ENCODE data around the gene TFEB. TPM values are rescaled to one million over a fixed set of nuclear protein-coding genes. Genes with fewer than 3 reads are reported as not detected.
A peak's percentile ranks its signal among the peaks of the same experiment; 100 is the strongest.

Gene TFEB
- total and polyA plus RNA-seq, 2 donors (not counting 3 experiments of a cell fraction or from before 2014, with no cell fraction given) = 4.9 to 6.6 TPM

DNA sequence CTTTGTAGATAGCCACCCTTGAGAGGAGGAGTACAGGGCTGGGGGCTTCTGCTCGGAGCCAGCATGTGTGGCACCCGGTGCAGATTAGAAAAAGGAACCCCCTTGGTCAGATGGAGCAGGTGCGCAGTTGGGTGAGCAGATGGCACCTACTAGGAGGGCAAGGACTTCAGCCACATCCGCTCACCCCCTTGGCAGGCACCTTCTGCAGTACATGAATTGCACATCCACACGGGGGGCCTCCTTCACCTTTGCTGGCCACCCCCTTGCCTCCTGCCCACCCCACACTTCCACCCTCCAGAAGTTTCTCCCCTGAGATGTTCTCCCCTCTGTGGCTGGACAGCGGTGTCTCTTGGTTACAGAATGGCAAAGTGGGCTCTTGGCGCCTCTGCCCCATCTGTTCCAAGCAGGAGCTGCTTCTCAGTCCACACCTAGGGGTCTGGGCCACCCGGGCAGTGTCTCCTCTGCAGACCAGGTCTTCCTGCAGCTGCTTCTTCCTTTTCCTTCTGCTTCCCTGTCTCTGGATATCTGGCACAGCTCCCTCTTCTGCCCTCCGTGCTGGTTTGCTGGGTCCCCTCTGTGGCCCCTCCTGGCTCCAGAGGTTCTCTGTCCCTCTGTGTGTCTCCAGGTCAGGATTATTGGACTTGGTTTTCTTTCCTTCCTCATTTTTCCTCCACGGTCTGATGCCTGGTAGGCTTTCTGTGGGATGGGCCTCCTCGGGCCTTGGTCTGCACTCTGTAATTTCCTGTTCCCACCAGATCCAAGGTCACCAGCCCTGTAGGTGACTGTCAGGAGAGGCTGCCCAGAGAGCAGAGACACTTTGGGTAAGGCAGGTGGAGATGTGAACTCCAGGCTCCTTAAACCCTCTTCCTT, 93.1 kb downstream of the TFEB start:
- Histone ChIP-seq H3K9me1 (replicated peaks; ENCODE audit: control insufficient read depth, extremely low read depth, insufficient read depth, low read length) (no peaks in the 10 kb centered on the region), H3K9ac (replicated peaks; ENCODE audit: extremely low read depth, insufficient read depth, low read length) (no peak overlapping the region), H3K79me2 (ENCODE audit: control insufficient read depth, insufficient read depth, low read length) (no peaks in the 10 kb centered on the region), H3K4me1 (ENCODE audit: control insufficient read depth, extremely low read depth, insufficient read depth, low read length) (peaks cover 15% of the 10 kb centered on the region), H3K4me2 (ENCODE audit: insufficient read depth, low read length) (peak overlapping the region; percentile 5), H2AFZ (ENCODE audit: low read depth, low read length) (no peak overlapping the region), H4K20me1 (replicated peaks; ENCODE audit: control insufficient read depth, extremely low read depth, insufficient read depth, low read length) (no peaks in the 10 kb centered on the region), H3K36me3 (ENCODE audit: control insufficient read depth in 2 of 2, extremely low read depth in 1 of 2, insufficient read depth in 2 of 2, low read length in 2 of 2) (peaks cover 0 to 13% of the 10 kb centered on the region in 2 experiments), H3K27me3 (ENCODE audit: control insufficient read depth in 2 of 2, insufficient read depth in 2 of 2, low read length in 2 of 2) (no peaks in the 10 kb centered on the region), H3K27ac (ENCODE audit: insufficient read depth, low read depth, low read length) (no peak overlapping the region), H3K4me3 (replicated peaks in 1 of 3; ENCODE audit: insufficient read depth in 1 of 3, low read depth in 1 of 3, low read length in 3 of 3) (no peak overlapping the region), H3K9me3 (replicated peaks; ENCODE audit: control insufficient read depth, insufficient read depth, low read length) (no peaks in the 10 kb centered on the region)
- ChIA-PET CTCF (interaction anchor here (1.3 to 2.1 kb wide), 2 partner anchors 40 kb away, joined by 6 read pairs; no protein-coding TSS in a partner anchor), POLR2A (interaction anchor here (0.6 kb wide), 1 partner anchor 38 kb away, joined by 9 read pairs; no protein-coding TSS in a partner anchor)
- no TSS peak for BruUV-seq (replicated peaks)
- FAIRE-seq (no peak), DNase-seq (ENCODE audit: low read depth, low spot score) (no peak)
- dilution Hi-C loops (cut with MboI; ENCODE audit: extremely low pct_ligation_motif_present, low sequenced_read_pairs) = no loop called here
- intact Hi-C loops (cut with micrococcal nuclease) = no loop called here
- TF ChIP-seq POLR2A (IDR thresholded peaks at IDR 0.05; ENCODE audit: low read depth, low read length) = no peak
- no peak for TF ChIP-seq POLR2AphosphoS5 (IDR thresholded peaks at IDR 0.05; ENCODE audit: insufficient read depth, low read depth, low read length)
- TF ChIP-seq, protein P1, sequence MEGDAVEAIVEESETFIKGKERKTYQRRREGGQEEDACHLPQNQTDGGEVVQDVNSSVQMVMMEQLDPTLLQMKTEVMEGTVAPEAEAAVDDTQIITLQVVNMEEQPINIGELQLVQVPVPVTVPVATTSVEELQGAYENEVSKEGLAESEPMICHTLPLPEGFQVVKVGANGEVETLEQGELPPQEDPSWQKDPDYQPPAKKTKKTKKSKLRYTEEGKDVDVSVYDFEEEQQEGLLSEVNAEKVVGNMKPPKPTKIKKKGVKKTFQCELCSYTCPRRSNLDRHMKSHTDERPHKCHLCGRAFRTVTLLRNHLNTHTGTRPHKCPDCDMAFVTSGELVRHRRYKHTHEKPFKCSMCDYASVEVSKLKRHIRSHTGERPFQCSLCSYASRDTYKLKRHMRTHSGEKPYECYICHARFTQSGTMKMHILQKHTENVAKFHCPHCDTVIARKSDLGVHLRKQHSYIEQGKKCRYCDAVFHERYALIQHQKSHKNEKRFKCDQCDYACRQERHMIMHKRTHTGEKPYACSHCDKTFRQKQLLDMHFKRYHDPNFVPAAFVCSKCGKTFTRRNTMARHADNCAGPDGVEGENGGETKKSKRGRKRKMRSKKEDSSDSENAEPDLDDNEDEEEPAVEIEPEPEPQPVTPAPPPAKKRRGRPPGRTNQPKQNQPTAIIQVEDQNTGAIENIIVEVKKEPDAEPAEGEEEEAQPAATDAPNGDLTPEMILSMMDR (IDR thresholded peaks at IDR 0.05; ENCODE audit: extremely low read depth in 1 of 2, insufficient read depth in 1 of 2, low read depth in 1 of 2, low read length in 2 of 2) = no peak
- TF ChIP-seq EZH2 (IDR thresholded peaks at IDR 0.05; ENCODE audit: borderline replicate concordance, low read depth, low read length, severe bottlenecking) = no peak
- TF ChIP-seq JUN (IDR thresholded peaks at IDR 0.05; ENCODE audit: borderline replicate concordance, insufficient read depth, insufficient read length, low read depth) = no peak

All from endothelial cell of umbilical vein (primary cell).